Neural cell (in vitro differentiated cells): Measurements from ENCODE around the gene CAMK2D. TPM values are rescaled to one million over a fixed set of nuclear protein-coding genes. Genes with fewer than 3 reads are reported as not detected.

Source experiments
- H2AFZ ChIP-seq: fragments of 200-600, 300-800 bp; sonication (generic), shearing (Covaris generic); 2 replicates; pipeline ENCODE4 v1.6.0; 2014; ENCODE audit warnings: low read depth, mild to moderate bottlenecking, antibody characterized with exemption, low read length, moderate library complexity
- H3F3A ChIP-seq: fragments of 200-600 bp; shearing (Covaris generic); 2 replicates; pipeline ENCODE4 v1.6.1; 2016; ENCODE audit warnings: mild to moderate bottlenecking, moderate library complexity, mixed read lengths, antibody characterized with exemption, low read length; ENCODE audit not compliant: insufficient read depth, poor library complexity, severe bottlenecking
- H3K27ac ChIP-seq: fragments of 200-600, 300-800 bp; sonication (generic), shearing (Covaris generic); 2 replicates; pipeline ENCODE4 v1.5.1; 2014; ENCODE audit warnings: mild to moderate bottlenecking, low read length, moderate library complexity
- H3K27me3 ChIP-seq: fragments of 300-800, 200-600 bp; sonication (generic), shearing (Covaris generic); 2 replicates; pipeline ENCODE4 v1.6.0; 2014; ENCODE audit warnings: mild to moderate bottlenecking, low read depth, low read length, moderate library complexity; ENCODE audit not compliant: insufficient read depth
- H3K36me3 ChIP-seq: fragments of 300-800, 200-600 bp; sonication (generic), shearing (Covaris generic); 2 replicates; pipeline ENCODE4 v1.5.1; 2014; ENCODE audit warnings: mild to moderate bottlenecking, antibody characterized with exemption, low read length, moderate library complexity; ENCODE audit not compliant: insufficient read depth
- H3K4me2 ChIP-seq: fragments of 300-800, 200-600 bp; sonication (generic), shearing (Covaris generic); 2 replicates; pipeline ENCODE4 v1.6.0; 2014; ENCODE audit warnings: mild to moderate bottlenecking, low read length
- H3K4me3 ChIP-seq: fragments of 300-800, 200-600 bp; sonication (generic), shearing (Covaris generic); 2 replicates; pipeline ENCODE4 v1.5.1; 2014; ENCODE audit warnings: mild to moderate bottlenecking, low read length, moderate library complexity
- H3K79me2 ChIP-seq: fragments of 200-600 bp; shearing (Covaris generic); replicated peaks from 2 replicates; pipeline ENCODE4 v1.6.0; 2014; ENCODE audit warnings: mild to moderate bottlenecking, low read length, moderate library complexity; ENCODE audit not compliant: insufficient read depth
- H3K9ac ChIP-seq: fragments of 300-800, 200-600 bp; sonication (generic), shearing (Covaris generic); 2 replicates; pipeline ENCODE4 v1.6.1; 2016; ENCODE audit warnings: mild to moderate bottlenecking, low read length, mixed read lengths
- H3K9me2 ChIP-seq: fragments of 200-600 bp; shearing (Covaris generic); 2 replicates; pipeline ENCODE4 v1.6.1; 2016; ENCODE audit warnings: mild to moderate bottlenecking, low read length, mixed read lengths; ENCODE audit not compliant: insufficient read depth
- H3K9me3 ChIP-seq: fragments of 200-600, 300-800 bp; sonication (generic), shearing (Covaris generic); 2 replicates; pipeline ENCODE4 v1.6.1; 2016; ENCODE audit warnings: mild to moderate bottlenecking, mixed run types, low read length, moderate library complexity, mixed read lengths
- H4K20me1 ChIP-seq: fragments of 200-600 bp; shearing (Covaris generic); 2 replicates; pipeline ENCODE4 v1.6.1; 2016; ENCODE audit warnings: mild to moderate bottlenecking, mixed run types; ENCODE audit not compliant: insufficient read depth
- CTCF ChIP-seq: fragments of 450-650 bp; IDR thresholded peaks from 2 replicates; pipeline ENCODE4 v1.5.1; 2014; ENCODE audit warnings: antibody characterized with exemption, mild to moderate bottlenecking, moderate library complexity; ENCODE audit not compliant: poor library complexity, severe bottlenecking
- EP300 ChIP-seq: fragments of 450-650 bp; conservative IDR thresholded peaks from 2 replicates; pipeline ENCODE4 v1.6.1; 2014; ENCODE audit warnings: antibody characterized with exemption, mild to moderate bottlenecking, moderate library complexity; ENCODE audit not compliant: poor library complexity, severe bottlenecking
- EZH2 ChIP-seq: fragments of 200-600, 300-800 bp; shearing (Covaris generic), sonication (generic); IDR thresholded peaks from 2 replicates; pipeline ENCODE4 v1.6.1; 2014; ENCODE audit warnings: antibody characterized with exemption, low read length, borderline replicate concordance, mild to moderate bottlenecking; ENCODE audit not compliant: insufficient read depth, poor library complexity, severe bottlenecking
- MXI1 ChIP-seq: fragments of 450-650 bp; conservative IDR thresholded peaks from 2 replicates; pipeline ENCODE4 v1.6.1; 2014; ENCODE audit warnings: antibody characterized with exemption, mild to moderate bottlenecking; ENCODE audit not compliant: poor library complexity, severe bottlenecking
- POLR2AphosphoS5 ChIP-seq: IDR thresholded peaks from 2 replicates; pipeline ENCODE4 v1.6.1; 2012
- RAD21 ChIP-seq: fragments of 450-650 bp; conservative IDR thresholded peaks from 2 replicates; pipeline ENCODE4 v1.6.1; 2014; ENCODE audit warnings: antibody characterized with exemption, mild to moderate bottlenecking, moderate library complexity
- REST ChIP-seq: IDR thresholded peaks from 2 replicates; pipeline ENCODE4 v1.6.1; 2012; ENCODE audit warnings: borderline replicate concordance
- SMC3 ChIP-seq: fragments of 450-650 bp; conservative IDR thresholded peaks from 2 replicates; pipeline ENCODE4 v1.6.1; 2014; ENCODE audit warnings: antibody characterized with exemption, mild to moderate bottlenecking, moderate library complexity; ENCODE audit not compliant: poor library complexity
- TAF1 ChIP-seq: IDR thresholded peaks from 2 replicates; pipeline ENCODE4 v1.6.1; 2012; ENCODE audit warnings: low read depth
- polyA minus RNA-seq: library from RNA; depleted of rRNA, polyadenylated mRNA; stranded (reverse); fragments of >200 nt; gene quantifications from 2 replicates; pipeline ENCODE4 v1.2.3, GENCODE V29; 2014
- polyA plus RNA-seq: library from polyadenylated mRNA; depleted of rRNA; stranded (reverse); fragments of >200 nt; gene quantifications from 2 replicates; pipeline ENCODE4 v1.2.3, GENCODE V29; 2014

The CAMK2D gene
- polyA plus RNA-seq = 27.1 and 29.8 TPM in 2 replicates
- 41.1 and 48.3 TPM in 2 replicates for polyA minus RNA-seq

DNA sequence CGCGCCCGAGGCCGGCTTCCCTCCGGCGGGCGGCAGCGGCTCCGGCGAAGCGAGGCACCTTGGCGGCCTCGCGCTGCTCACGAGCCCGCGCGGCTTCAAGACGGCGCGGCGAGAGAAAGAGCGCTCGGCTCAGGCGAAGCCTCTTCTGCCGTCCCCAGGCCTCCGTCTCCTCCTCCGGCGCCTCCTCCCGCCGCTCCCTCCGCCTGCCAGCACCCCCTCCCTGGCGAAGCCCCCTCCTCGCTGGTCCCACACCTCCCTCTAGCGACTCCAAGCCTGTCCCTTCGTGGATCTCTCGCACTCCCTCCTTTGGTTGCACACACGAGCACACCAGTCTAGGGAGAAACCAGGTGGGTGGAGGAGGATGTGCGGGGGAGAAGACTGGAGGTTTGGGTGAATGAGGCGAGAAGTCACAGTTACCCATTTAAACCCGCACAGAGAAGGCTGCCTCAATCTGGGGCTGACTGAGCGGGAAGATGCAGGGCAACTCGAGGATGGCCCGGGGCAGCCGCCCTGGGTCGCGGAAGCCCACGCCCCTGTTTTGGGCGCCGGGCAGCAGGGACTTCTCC is at the start of gene CAMK2D:
Gene CAMK2D, minus strand, starts transcription at position 119 of the 566 bp plus-strand sequence. CDS start 670 bp downstream, outside the sequence.
- TF ChIP-seq REST (peak; percentile 18), POLR2AphosphoS5 (peak; percentile 65), MXI1 (peak; percentile 20), CTCF (peak; percentile 83), TAF1 (peak; percentile 66), EP300 (no peak), EZH2 (no peak), SMC3 (peak; percentile 74), RAD21 (peak; percentile 76)
- Histone ChIP-seq H3K27me3 (no peaks in the 10 kb centered on the region), H2AFZ (peak within 1 kb of the TSS; percentile 77), H3K9ac (peak within 1 kb of the TSS; percentile 75), H3K36me3 (no peaks in the 10 kb centered on the region), H3K4me2 (peak within 1 kb of the TSS; percentile 86), H3K27ac (peak within 1 kb of the TSS; percentile 91), H3K79me2 (peaks cover 31% of the 10 kb centered on the region), H3F3A (peaks cover 10% of the 10 kb centered on the region), H3K9me2 (no peaks in the 10 kb centered on the region), H3K4me3 (peak within 1 kb of the TSS; percentile 85), H3K9me3 (no peaks in the 10 kb centered on the region), H4K20me1 (no peaks in the 10 kb centered on the region)

DNA sequence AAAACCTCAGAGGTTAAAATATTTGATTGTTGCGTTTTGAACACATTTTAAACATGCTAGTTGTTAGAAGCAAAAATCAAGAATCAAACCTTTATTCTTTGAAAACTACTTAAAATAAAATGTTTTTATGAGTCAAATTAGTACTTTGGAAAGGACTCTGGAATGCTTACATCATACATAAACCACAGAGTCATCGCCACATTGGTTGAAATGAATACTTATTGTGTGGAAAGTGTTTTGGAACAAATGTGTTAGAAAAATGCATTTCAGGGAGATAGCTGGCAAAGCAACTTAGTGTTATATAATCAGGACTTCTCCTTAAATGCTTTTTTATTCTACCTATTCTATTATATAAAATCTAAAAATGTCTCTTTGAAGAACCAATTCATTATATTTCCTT is 49.4 kb upstream of the CAMK2D start:
- Histone ChIP-seq H4K20me1 (no peaks in the 10 kb centered on the region), H3K27me3 (no peaks in the 10 kb centered on the region), H3K9me2 (no peaks in the 10 kb centered on the region), H3K9me3 (no peaks in the 10 kb centered on the region), H3K36me3 (no peaks in the 10 kb centered on the region), H3K9ac (no peak overlapping the region), H3K27ac (no peak overlapping the region), H3K79me2 (no peaks in the 10 kb centered on the region), H3K4me3 (no peak overlapping the region), H2AFZ (no peak overlapping the region), H3F3A (no peaks in the 10 kb centered on the region), H3K4me2 (no peak overlapping the region)
- TF ChIP-seq MXI1 = no peak
- no peak for TF ChIP-seq SMC3
- TF ChIP-seq EZH2 = no peak
- TF ChIP-seq POLR2AphosphoS5 = no peak
- TF ChIP-seq CTCF = no peak
- TF ChIP-seq TAF1 = no peak
- TF ChIP-seq RAD21 = no peak
- TF ChIP-seq EP300 = no peak
- no peak for TF ChIP-seq REST
